Ascending aorta (tissue), 2 donors: ENCODE results near the gene CEP112. TPM values are rescaled to one million over a fixed set of nuclear protein-coding genes. Genes with fewer than 3 reads are reported as not detected.

Experiments used
- DNase-seq, 2 donors: peaks; one replicate each; pipeline ENCODE4 v3.0.0-alpha.2; 2019; ENCODE audit warnings: low spot score in 2 of 2
- H3K27ac ChIP-seq, 2 donors: fragments of 200-600 bp; sonication (generic); one replicate each; pipeline ENCODE4 v1.5.1; 2016 to 2017; ENCODE audit warnings: mild to moderate bottlenecking in 1 of 2
- H3K27me3 ChIP-seq: fragments of 200-600 bp; sonication (generic); one replicate; pipeline ENCODE4 v1.5.1; 2017
- H3K36me3 ChIP-seq, 2 donors: fragments of 200-600 bp; sonication (generic); one replicate each; pipeline ENCODE4 v1.5.1; 2016
- H3K4me1 ChIP-seq, 2 donors: fragments of 200-600 bp; sonication (generic); one replicate each; pipeline ENCODE4 v1.5.1; 2016 to 2017; ENCODE audit warnings: mild to moderate bottlenecking in 1 of 2
- H3K4me3 ChIP-seq, 2 donors: fragments of 200-600 bp; sonication (generic); one replicate each; pipeline ENCODE4 v1.5.1; 2016 to 2017; ENCODE audit warnings: mild to moderate bottlenecking in 1 of 2
- H3K9me3 ChIP-seq, 2 donors: fragments of 200-600 bp; sonication (generic); one replicate each; pipeline ENCODE4 v1.5.1; 2016
- intact Hi-C: fragments of 100-400 bp; cut with DNase I; formaldehyde crosslinking; loops from one replicate; pipeline ENCODE4 v1.15.1; 2023
- total RNA-seq: library from RNA; depleted of rRNA; stranded (reverse); fragments of >200 nt; gene quantifications from one replicate; pipeline ENCODE4 v1.1.0, GENCODE V29; 2016
- TF ChIP-seq, protein P1 (sequence below), 3 experiments: fragments of 200-600 bp in 2 of 3; fragments of 450-650 bp in 1 of 3; sonication (generic) in 2 of 3; IDR thresholded peaks; one replicate each; pipeline ENCODE4 v1.5.1; 2016 to 2019; ENCODE audit warnings: antibody characterized with exemption in 3 of 3, mild to moderate bottlenecking in 1 of 3, moderate library complexity in 1 of 3

Gene CEP112
- total RNA-seq, 1 donor from 2014 or later = 11.4 TPM

DNA sequence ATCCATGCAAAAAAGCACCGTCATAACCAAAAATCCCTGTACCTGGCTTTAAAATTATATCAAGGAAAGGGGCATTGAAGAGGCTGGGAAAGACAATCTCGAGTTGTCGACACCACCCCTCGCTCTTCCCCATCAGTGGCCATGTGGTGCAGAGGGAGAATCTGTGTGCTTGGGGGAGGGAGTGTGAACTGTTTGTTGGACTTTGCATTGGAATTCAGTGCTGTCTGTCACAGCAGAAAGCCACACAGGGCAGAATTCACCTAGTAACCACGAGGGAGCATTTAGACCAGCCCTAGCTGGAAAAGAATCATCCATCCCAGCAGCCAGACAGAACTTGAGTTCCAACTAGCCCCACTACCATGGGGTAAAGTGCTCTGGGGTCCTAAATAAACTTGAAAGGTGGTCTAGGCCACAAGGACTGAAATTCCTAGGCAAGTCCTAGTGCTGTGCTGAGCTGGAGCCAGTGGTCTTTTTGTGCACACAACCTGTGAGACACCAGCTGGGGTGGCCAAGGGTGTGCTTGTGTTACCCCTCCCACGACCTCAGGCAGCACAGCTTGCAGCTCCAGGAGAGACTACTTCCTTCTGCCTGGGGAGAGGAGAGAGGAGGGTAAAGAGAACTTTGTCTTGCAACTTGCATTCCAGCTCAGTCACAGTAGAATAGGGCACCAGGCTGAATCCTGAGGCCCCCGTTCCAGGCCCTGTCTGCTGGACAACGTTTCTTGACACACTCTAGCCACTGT, 11.5 kb upstream of the CEP112 start:
- no peak overlapping the region for H3K27ac ChIP-seq
- TF ChIP-seq, protein P1, sequence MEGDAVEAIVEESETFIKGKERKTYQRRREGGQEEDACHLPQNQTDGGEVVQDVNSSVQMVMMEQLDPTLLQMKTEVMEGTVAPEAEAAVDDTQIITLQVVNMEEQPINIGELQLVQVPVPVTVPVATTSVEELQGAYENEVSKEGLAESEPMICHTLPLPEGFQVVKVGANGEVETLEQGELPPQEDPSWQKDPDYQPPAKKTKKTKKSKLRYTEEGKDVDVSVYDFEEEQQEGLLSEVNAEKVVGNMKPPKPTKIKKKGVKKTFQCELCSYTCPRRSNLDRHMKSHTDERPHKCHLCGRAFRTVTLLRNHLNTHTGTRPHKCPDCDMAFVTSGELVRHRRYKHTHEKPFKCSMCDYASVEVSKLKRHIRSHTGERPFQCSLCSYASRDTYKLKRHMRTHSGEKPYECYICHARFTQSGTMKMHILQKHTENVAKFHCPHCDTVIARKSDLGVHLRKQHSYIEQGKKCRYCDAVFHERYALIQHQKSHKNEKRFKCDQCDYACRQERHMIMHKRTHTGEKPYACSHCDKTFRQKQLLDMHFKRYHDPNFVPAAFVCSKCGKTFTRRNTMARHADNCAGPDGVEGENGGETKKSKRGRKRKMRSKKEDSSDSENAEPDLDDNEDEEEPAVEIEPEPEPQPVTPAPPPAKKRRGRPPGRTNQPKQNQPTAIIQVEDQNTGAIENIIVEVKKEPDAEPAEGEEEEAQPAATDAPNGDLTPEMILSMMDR (IDR thresholded peaks at IDR 0.05) = no peak

DNA sequence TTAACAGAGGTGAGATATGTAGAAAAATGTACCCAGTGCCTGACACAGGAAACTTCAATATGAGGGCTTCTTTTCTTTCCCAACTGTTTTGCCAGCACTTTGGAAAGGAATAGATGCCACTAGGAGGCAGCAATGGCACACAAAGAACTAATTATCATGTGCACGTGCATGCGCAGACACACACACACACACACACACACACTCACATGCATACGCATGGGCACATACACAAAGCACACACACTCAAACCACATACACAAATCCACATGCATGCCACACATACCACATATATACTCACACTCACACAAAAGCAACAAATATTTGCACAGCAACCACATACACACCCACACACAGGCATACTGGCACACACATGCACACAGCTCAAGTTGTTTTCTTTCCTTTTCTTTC, 8.8 kb upstream of the CEP112 start:
- Histone ChIP-seq H3K4me3 (no peak overlapping the region), H3K9me3 (no peaks in the 10 kb centered on the region), H3K4me1 (no peaks in the 10 kb centered on the region), H3K27ac (no peak overlapping the region), H3K27me3 (no peaks in the 10 kb centered on the region), H3K36me3 (no peaks in the 10 kb centered on the region)
- no peak for DNase-seq
- intact Hi-C loops = no loop called here
- TF ChIP-seq, protein P1 (IDR thresholded peaks at IDR 0.05) = peak in 1 of 3 experiments; percentile 16

More for the DNA sequence above, 11.5 kb upstream of the CEP112 start:
- intact Hi-C loops = no loop called here
- Histone ChIP-seq H3K4me1 (no peaks in the 10 kb centered on the region), H3K36me3 (no peaks in the 10 kb centered on the region), H3K4me3 (no peak overlapping the region), H3K27me3 (no peaks in the 10 kb centered on the region), H3K9me3 (no peaks in the 10 kb centered on the region)
- no peak for DNase-seq

DNA sequence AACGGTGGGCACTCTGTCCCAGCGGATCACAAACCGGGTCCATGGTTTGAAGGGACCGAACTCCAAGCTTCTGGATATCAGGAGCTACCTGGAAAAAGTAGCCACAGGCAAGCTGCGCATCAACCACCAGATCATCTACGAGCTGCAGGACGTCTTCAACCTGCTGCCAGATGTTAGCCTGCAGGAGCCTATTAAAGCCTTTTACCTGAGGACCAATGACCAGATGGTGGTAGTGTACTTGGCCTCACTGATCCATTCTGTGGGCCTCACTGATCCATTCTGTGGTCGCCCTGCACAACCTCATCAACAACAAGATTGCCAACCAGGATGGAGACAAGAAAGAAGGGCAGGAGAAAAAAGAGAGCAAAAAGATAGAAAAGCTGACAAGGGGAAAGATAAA, 6.3 kb upstream of the CEP112 start:
- Histone ChIP-seq H3K4me3 (no peak overlapping the region), H3K9me3 (no peaks in the 10 kb centered on the region), H3K27me3 (no peaks in the 10 kb centered on the region), H3K27ac (no peak overlapping the region), H3K4me1 (no peaks in the 10 kb centered on the region), H3K36me3 (no peaks in the 10 kb centered on the region)
- TF ChIP-seq, protein P1 (IDR thresholded peaks at IDR 0.05) = no peak
- no peak for DNase-seq
- intact Hi-C loops = no loop called here

DNA sequence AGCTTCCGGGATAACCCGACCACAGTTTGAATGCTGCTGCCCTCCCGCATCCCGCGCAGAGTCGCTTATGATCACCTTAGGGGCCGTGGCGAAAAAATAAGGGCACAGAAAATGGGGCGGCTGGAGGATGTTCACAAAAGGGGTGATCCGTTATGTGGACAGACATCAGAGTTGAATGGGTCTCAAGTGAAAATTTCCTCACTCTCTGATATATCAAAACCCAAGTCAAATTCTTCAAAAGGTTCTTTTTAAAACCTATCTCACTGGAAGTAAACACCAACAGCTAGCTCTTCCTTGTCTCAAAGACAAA, 400 bp upstream of the CEP112 start:
- Histone ChIP-seq H3K9me3 (no peaks in the 10 kb centered on the region), H3K4me3 (peak overlapping the region; percentile 73 to 82), H3K36me3 (no peaks in the 10 kb centered on the region), H3K4me1 (peaks cover 5 to 17% of the 10 kb centered on the region in 2 donors), H3K27ac (peak overlapping the region; percentile 60 to 75), H3K27me3 (no peaks in the 10 kb centered on the region)
- intact Hi-C loops = loop anchor here (5.0 kb wide), 1 partner anchor 110 kb away; the partner anchor contains the start of gene PRKCA
- TF ChIP-seq, protein P1 (IDR thresholded peaks at IDR 0.05) = no peak
- DNase-seq = no peak

DNA sequence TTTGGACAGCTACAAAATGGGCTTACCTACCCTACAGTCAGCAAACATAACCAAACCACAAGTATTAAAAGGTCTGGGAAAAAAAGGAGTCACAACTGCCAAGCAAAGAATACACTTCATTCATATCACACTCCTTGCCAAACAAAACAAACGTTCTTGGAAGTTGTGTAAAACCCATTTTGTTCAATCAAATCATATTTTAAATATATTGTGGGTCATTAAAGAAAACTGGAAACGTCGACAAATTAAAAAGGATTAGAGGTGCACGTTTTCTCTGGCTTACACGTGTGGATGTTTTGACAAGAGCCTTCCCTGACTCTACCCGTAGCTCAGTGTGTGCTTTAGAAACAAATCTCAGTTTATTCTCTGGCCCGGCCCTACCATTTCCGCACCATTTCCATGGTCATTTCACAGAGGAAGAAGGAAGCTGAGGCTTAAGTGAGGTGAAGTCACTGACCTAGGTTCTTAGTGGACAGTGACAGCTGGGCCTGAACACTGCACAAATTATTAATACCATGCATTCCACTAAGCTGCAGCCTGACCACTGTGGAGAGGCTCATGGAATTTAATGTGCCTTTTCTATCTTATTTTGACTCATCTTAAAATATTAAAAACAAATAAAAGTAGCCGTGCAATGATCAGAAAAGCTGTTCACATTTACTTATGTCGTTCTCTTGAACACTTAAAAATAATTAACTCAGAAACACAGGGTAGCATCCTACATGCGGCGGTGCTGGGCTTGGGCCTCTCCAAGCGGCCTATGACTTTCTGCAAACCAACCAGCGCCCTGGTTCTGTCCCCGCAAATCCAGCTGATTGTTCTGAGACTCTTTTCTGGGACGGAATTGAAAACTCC, 968 bp downstream of the CEP112 start:
- no peaks in the 10 kb centered on the region for H3K9me3 ChIP-seq
- H3K27me3 ChIP-seq = no peaks in the 10 kb centered on the region
- intact Hi-C loops = loop anchor here (5.0 kb wide), 1 partner anchor 111 kb away; the partner anchor contains the start of gene PRKCA
- H3K36me3 ChIP-seq = no peaks in the 10 kb centered on the region
- peaks cover 5 to 17% of the 10 kb centered on the region in 2 donors for H3K4me1 ChIP-seq
- no peak for DNase-seq
- peak overlapping the region; percentile 73 to 82 for H3K4me3 ChIP-seq
- TF ChIP-seq, protein P1 (IDR thresholded peaks at IDR 0.05) = no peak
- H3K27ac ChIP-seq = peak overlapping the region; percentile 60 to 75
